ENCODE data around the gene VAV1.

DNA sequence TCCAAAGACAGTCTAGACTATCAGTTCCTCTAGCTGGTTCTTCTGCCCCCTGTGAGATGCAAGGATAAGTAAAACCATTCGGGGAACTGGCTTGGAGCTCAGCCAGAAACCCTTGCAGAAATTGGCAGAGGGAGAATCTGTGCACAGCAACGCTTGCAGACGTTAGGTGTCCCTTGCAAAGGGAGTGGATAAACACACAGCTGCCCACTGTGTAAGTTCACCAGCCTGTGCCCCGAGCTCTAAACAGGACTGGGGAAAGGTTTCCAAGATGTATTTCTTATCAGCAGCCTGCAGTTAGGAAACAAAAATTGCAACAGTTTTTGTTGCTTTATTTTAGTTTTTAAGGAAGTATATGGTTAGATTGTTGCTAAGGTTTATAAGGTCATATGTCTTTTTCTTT lies 95.8 kb downstream of the VAV1 start:
- TF ChIP-seq, protein P1, sequence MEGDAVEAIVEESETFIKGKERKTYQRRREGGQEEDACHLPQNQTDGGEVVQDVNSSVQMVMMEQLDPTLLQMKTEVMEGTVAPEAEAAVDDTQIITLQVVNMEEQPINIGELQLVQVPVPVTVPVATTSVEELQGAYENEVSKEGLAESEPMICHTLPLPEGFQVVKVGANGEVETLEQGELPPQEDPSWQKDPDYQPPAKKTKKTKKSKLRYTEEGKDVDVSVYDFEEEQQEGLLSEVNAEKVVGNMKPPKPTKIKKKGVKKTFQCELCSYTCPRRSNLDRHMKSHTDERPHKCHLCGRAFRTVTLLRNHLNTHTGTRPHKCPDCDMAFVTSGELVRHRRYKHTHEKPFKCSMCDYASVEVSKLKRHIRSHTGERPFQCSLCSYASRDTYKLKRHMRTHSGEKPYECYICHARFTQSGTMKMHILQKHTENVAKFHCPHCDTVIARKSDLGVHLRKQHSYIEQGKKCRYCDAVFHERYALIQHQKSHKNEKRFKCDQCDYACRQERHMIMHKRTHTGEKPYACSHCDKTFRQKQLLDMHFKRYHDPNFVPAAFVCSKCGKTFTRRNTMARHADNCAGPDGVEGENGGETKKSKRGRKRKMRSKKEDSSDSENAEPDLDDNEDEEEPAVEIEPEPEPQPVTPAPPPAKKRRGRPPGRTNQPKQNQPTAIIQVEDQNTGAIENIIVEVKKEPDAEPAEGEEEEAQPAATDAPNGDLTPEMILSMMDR (IDR thresholded peaks at IDR 0.05): no peak
- TF ChIP-seq, protein P2, sequence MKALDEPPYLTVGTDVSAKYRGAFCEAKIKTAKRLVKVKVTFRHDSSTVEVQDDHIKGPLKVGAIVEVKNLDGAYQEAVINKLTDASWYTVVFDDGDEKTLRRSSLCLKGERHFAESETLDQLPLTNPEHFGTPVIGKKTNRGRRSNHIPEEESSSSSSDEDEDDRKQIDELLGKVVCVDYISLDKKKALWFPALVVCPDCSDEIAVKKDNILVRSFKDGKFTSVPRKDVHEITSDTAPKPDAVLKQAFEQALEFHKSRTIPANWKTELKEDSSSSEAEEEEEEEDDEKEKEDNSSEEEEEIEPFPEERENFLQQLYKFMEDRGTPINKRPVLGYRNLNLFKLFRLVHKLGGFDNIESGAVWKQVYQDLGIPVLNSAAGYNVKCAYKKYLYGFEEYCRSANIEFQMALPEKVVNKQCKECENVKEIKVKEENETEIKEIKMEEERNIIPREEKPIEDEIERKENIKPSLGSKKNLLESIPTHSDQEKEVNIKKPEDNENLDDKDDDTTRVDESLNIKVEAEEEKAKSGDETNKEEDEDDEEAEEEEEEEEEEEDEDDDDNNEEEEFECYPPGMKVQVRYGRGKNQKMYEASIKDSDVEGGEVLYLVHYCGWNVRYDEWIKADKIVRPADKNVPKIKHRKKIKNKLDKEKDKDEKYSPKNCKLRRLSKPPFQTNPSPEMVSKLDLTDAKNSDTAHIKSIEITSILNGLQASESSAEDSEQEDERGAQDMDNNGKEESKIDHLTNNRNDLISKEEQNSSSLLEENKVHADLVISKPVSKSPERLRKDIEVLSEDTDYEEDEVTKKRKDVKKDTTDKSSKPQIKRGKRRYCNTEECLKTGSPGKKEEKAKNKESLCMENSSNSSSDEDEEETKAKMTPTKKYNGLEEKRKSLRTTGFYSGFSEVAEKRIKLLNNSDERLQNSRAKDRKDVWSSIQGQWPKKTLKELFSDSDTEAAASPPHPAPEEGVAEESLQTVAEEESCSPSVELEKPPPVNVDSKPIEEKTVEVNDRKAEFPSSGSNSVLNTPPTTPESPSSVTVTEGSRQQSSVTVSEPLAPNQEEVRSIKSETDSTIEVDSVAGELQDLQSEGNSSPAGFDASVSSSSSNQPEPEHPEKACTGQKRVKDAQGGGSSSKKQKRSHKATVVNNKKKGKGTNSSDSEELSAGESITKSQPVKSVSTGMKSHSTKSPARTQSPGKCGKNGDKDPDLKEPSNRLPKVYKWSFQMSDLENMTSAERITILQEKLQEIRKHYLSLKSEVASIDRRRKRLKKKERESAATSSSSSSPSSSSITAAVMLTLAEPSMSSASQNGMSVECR (CRISPR knock-in tag; IDR thresholded peaks at IDR 0.05; ENCODE audit: borderline replicate concordance): no peak
- TF ChIP-seq NFYB (CRISPR knock-in tag; conservative IDR thresholded peaks at IDR 0.05; ENCODE audit: low read depth) (no peak), ESRRA (CRISPR knock-in tag; IDR thresholded peaks at IDR 0.05; ENCODE audit: borderline replicate concordance) (no peak), PRRX2 (CRISPR knock-in tag; IDR thresholded peaks at IDR 0.05) (no peak), IRF2 (CRISPR knock-in tag; IDR thresholded peaks at IDR 0.05; ENCODE audit: borderline replicate concordance, low read depth) (no peak), RELA (CRISPR knock-in tag; IDR thresholded peaks at IDR 0.05; ENCODE audit: borderline replicate concordance) (no peak), RORB (CRISPR knock-in tag; IDR thresholded peaks at IDR 0.05) (no peak), ETV6 (CRISPR knock-in tag; IDR thresholded peaks at IDR 0.05) (no peak), ZNF121 (CRISPR knock-in tag; IDR thresholded peaks at IDR 0.05) (no peak)
- TF ChIP-seq, protein P3, sequence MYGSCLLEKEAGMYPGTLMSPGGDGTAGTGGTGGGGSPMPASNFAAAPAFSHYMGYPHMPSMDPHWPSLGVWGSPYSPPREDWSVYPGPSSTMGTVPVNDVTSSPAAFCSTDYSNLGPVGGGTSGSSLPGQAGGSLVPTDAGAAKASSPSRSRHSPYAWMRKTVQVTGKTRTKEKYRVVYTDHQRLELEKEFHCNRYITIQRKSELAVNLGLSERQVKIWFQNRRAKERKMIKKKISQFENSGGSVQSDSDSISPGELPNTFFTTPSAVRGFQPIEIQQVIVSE (CRISPR knock-in tag; IDR thresholded peaks at IDR 0.05; ENCODE audit: borderline replicate concordance): no peak
- TF ChIP-seq, protein P4, sequence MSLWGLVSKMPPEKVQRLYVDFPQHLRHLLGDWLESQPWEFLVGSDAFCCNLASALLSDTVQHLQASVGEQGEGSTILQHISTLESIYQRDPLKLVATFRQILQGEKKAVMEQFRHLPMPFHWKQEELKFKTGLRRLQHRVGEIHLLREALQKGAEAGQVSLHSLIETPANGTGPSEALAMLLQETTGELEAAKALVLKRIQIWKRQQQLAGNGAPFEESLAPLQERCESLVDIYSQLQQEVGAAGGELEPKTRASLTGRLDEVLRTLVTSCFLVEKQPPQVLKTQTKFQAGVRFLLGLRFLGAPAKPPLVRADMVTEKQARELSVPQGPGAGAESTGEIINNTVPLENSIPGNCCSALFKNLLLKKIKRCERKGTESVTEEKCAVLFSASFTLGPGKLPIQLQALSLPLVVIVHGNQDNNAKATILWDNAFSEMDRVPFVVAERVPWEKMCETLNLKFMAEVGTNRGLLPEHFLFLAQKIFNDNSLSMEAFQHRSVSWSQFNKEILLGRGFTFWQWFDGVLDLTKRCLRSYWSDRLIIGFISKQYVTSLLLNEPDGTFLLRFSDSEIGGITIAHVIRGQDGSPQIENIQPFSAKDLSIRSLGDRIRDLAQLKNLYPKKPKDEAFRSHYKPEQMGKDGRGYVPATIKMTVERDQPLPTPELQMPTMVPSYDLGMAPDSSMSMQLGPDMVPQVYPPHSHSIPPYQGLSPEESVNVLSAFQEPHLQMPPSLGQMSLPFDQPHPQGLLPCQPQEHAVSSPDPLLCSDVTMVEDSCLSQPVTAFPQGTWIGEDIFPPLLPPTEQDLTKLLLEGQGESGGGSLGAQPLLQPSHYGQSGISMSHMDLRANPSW (CRISPR knock-in tag; conservative IDR thresholded peaks at IDR 0.05; ENCODE audit: low read depth): no peak
- TF ChIP-seq, protein P5, sequence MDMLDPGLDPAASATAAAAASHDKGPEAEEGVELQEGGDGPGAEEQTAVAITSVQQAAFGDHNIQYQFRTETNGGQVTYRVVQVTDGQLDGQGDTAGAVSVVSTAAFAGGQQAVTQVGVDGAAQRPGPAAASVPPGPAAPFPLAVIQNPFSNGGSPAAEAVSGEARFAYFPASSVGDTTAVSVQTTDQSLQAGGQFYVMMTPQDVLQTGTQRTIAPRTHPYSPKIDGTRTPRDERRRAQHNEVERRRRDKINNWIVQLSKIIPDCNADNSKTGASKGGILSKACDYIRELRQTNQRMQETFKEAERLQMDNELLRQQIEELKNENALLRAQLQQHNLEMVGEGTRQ (CRISPR knock-in tag; IDR thresholded peaks at IDR 0.05): no peak
